ENCODE data around the gene RABEP1. TPM values are rescaled to one million over a fixed set of nuclear protein-coding genes. Genes with fewer than 3 reads are reported as not detected.

The RABEP1 gene
- polyA plus RNA-seq, 4 donors = 14.5 to 37.1 (median 16.0) TPM

GRCh38 chr17:5286846-5287245 is 4.8 kb downstream of the RABEP1 start:
- Histone ChIP-seq H3K36me3 (ENCODE audit: control insufficient read depth in 3 of 3, insufficient read depth in 2 of 3, low read depth in 1 of 3, low read length in 3 of 3) (peaks cover 0 to 11% (median 4%) of the 10 kb centered on the region in 3 donors), H3K4me3 (ENCODE audit: low read depth in 1 of 3, low read length in 3 of 3) (no peak overlapping the region), H3K27me3 (ENCODE audit: control insufficient read depth in 3 of 3, insufficient read depth in 3 of 3, low read length in 3 of 3) (no peaks in the 10 kb centered on the region), H3K9me3 (ENCODE audit: control insufficient read depth in 2 of 2, insufficient read depth in 1 of 2, low read depth in 1 of 2, low read length in 1 of 2) (peaks cover 0 to 3% of the 10 kb centered on the region in 2 donors), H3K27ac (ENCODE audit: low read depth in 1 of 3, low read length in 2 of 3) (no peak overlapping the region), H3K4me1 (ENCODE audit: control insufficient read depth in 3 of 3, insufficient read depth in 2 of 3, low read depth in 1 of 3, low read length in 2 of 3) (peaks cover 0 to 9% (median 2%) of the 10 kb centered on the region in 3 donors)
- WGBS, 3 donors = 95 to 100% (median 98%) methylated on average over 3 of the region's 3 CpGs
- DNase-seq (peak in 1 of 2 donors; percentile 35), FAIRE-seq (no peak)

DNA sequence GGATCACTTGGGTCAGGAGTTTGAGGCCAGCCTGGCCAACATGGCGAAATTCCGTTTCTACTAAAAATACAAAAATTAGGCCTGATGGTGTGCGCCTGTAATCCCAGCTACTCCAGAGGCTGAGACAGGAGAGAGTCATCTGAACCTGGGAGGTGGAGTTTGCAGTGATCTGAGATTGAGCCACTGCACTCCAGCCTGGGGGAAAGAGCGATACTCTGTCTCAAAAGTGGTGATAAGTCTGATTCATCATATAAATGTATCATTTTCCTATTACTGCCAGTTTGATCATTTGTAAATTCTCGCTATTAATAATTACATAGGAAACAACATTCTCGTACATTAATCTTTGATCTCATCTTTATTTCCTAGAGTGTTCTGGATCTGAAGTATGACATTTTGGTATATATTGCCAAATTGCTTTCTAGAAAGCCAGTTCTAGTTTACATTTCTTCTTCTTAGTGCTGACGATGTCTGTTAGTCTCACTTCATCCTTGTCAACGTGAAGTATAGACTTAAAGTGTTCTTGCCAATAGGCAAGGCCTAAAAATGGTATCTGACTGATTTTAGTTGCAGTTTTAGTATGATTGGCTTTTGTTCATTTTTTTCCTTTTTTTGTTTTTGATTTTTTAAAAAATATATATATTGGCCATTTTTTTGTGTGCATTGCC is 9.7 kb downstream of the RABEP1 start:
- H3K9me3 ChIP-seq (ENCODE audit: control insufficient read depth in 2 of 2, insufficient read depth in 1 of 2, low read depth in 1 of 2, low read length in 1 of 2) = peaks cover 0 to 3% of the 10 kb centered on the region in 2 donors
- WGBS, 3 donors = 80 to 89% (median 87%) methylated on average over 8 of the region's 8 CpGs
- H3K27ac ChIP-seq (ENCODE audit: low read depth in 1 of 3, low read length in 2 of 3) = no peak overlapping the region
- FAIRE-seq = no peak
- peaks cover 0 to 6% (median 0%) of the 10 kb centered on the region in 3 donors for H3K4me1 ChIP-seq (ENCODE audit: control insufficient read depth in 3 of 3, insufficient read depth in 2 of 3, low read depth in 1 of 3, low read length in 2 of 3)
- peaks cover 0 to 19% (median 4%) of the 10 kb centered on the region in 3 donors for H3K36me3 ChIP-seq (ENCODE audit: control insufficient read depth in 3 of 3, insufficient read depth in 2 of 3, low read depth in 1 of 3, low read length in 3 of 3)
- H3K27me3 ChIP-seq (ENCODE audit: control insufficient read depth in 3 of 3, insufficient read depth in 3 of 3, low read length in 3 of 3) = no peaks in the 10 kb centered on the region
- DNase-seq = no peak
- H3K4me3 ChIP-seq (ENCODE audit: low read depth in 1 of 3, low read length in 3 of 3) = no peak overlapping the region

DNA sequence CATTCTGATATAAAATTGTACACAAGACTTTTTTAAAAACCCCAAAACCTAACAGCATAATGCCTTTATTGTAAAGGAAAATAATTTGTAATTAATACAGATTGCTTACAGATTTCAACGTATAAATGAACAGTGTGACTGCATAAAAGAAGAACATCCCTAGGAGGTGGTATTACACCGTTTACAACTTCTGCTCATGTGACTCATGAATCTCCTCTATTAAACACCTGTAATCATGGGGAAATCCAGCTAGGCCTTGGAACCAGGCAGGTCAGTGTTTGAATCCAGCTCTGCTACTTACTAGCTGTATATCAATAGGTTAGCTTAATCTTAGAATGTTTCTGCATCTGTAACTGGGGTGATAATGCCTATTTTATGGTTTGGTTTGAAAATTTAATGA is 15.2 kb downstream of the RABEP1 start:
- no peaks in the 10 kb centered on the region for H3K4me1 ChIP-seq (ENCODE audit: control insufficient read depth in 3 of 3, insufficient read depth in 2 of 3, low read depth in 1 of 3, low read length in 2 of 3)
- H3K9me3 ChIP-seq (ENCODE audit: control insufficient read depth in 2 of 2, insufficient read depth in 1 of 2, low read depth in 1 of 2, low read length in 1 of 2) = no peaks in the 10 kb centered on the region
- FAIRE-seq (no peak), DNase-seq (peak in 1 of 2 donors; percentile 17)
- H3K4me3 ChIP-seq (ENCODE audit: low read depth in 1 of 3, low read length in 3 of 3) = no peak overlapping the region
- H3K27ac ChIP-seq (ENCODE audit: low read depth in 1 of 3, low read length in 2 of 3) = no peak overlapping the region
- H3K36me3 ChIP-seq (ENCODE audit: control insufficient read depth in 3 of 3, insufficient read depth in 2 of 3, low read depth in 1 of 3, low read length in 3 of 3) = peaks cover 0 to 10% (median 0%) of the 10 kb centered on the region in 3 donors
- no peaks in the 10 kb centered on the region for H3K27me3 ChIP-seq (ENCODE audit: control insufficient read depth in 3 of 3, insufficient read depth in 3 of 3, low read length in 3 of 3)
- whole genome bisulfite sequencing, 3 donors = 40 to 59% (median 40%) methylated on average over 2 of the region's 2 CpGs

- no peaks in the 10 kb centered on the region for H3K27me3 ChIP-seq (ENCODE audit: control insufficient read depth in 3 of 3, insufficient read depth in 3 of 3, low read length in 3 of 3)
- peaks cover 0 to 11% (median 0%) of the 10 kb centered on the region in 3 donors for H3K36me3 ChIP-seq (ENCODE audit: control insufficient read depth in 3 of 3, insufficient read depth in 2 of 3, low read depth in 1 of 3, low read length in 3 of 3)
- no peak overlapping the region for H3K27ac ChIP-seq (ENCODE audit: low read depth in 1 of 3, low read length in 2 of 3)
- no peaks in the 10 kb centered on the region for H3K9me3 ChIP-seq (ENCODE audit: control insufficient read depth in 2 of 2, insufficient read depth in 1 of 2, low read depth in 1 of 2, low read length in 1 of 2)
- H3K4me3 ChIP-seq (ENCODE audit: low read depth in 1 of 3, low read length in 3 of 3) = no peak overlapping the region
- DNase-seq (no peak), FAIRE-seq (no peak)
- 80 to 89% (median 85%) methylated on average over 4 of the region's 4 CpGs for WGBS, 3 donors
- no peaks in the 10 kb centered on the region for H3K4me1 ChIP-seq (ENCODE audit: control insufficient read depth in 3 of 3, insufficient read depth in 2 of 3, low read depth in 1 of 3, low read length in 2 of 3)
Observed at GRCh38 chr17:5299383-5299782, 17.3 kb downstream of the RABEP1 start.

DNA sequence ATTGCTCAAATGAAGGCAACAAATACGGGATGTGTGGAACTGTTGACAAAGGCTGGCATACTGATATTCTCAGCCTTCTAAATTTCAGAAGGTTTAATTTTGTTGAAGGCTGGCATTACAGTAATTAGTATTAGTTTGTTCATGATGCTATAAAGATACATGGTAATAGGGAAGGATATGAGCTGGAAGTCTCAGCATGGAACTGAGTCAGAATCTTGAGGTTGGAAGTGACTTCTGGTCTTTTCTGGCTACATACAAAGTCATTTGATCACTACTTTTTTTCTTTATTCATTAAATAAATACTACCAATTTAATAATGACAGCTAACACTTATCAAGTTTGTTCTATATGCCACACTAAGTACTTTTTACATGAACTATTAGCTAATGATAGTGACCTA is 22.6 kb downstream of the RABEP1 start:
- WGBS, 3 donors = 94 to 100% (median 98%) methylated on average over 1 of the region's 1 CpG
- Histone ChIP-seq H3K27ac (ENCODE audit: low read depth in 1 of 3, low read length in 2 of 3) (no peak overlapping the region), H3K27me3 (ENCODE audit: control insufficient read depth in 3 of 3, insufficient read depth in 3 of 3, low read length in 3 of 3) (no peaks in the 10 kb centered on the region), H3K9me3 (ENCODE audit: control insufficient read depth in 2 of 2, insufficient read depth in 1 of 2, low read depth in 1 of 2, low read length in 1 of 2) (no peaks in the 10 kb centered on the region), H3K4me3 (ENCODE audit: low read depth in 1 of 3, low read length in 3 of 3) (no peak overlapping the region), H3K36me3 (ENCODE audit: control insufficient read depth in 3 of 3, insufficient read depth in 2 of 3, low read depth in 1 of 3, low read length in 3 of 3) (peaks cover 0 to 5% (median under 1%) of the 10 kb centered on the region in 3 donors), H3K4me1 (ENCODE audit: control insufficient read depth in 3 of 3, insufficient read depth in 2 of 3, low read depth in 1 of 3, low read length in 2 of 3) (no peaks in the 10 kb centered on the region)
- DNase-seq (no peak), FAIRE-seq (no peak)

GRCh38 chr17:5309851-5310250 is 27.8 kb downstream of the RABEP1 start:
- Histone ChIP-seq H3K27ac (ENCODE audit: low read depth in 1 of 3, low read length in 2 of 3) (no peak overlapping the region), H3K27me3 (ENCODE audit: control insufficient read depth in 3 of 3, insufficient read depth in 3 of 3, low read length in 3 of 3) (no peaks in the 10 kb centered on the region), H3K4me3 (ENCODE audit: low read depth in 1 of 3, low read length in 3 of 3) (no peak overlapping the region), H3K9me3 (ENCODE audit: control insufficient read depth in 2 of 2, insufficient read depth in 1 of 2, low read depth in 1 of 2, low read length in 1 of 2) (no peaks in the 10 kb centered on the region), H3K36me3 (ENCODE audit: control insufficient read depth in 3 of 3, insufficient read depth in 2 of 3, low read depth in 1 of 3, low read length in 3 of 3) (peaks cover 2 to 19% (median 3%) of the 10 kb centered on the region in 3 donors), H3K4me1 (ENCODE audit: control insufficient read depth in 3 of 3, insufficient read depth in 2 of 3, low read depth in 1 of 3, low read length in 2 of 3) (no peaks in the 10 kb centered on the region)
- DNase-seq (no peak), FAIRE-seq (peak; percentile 10)

DNA sequence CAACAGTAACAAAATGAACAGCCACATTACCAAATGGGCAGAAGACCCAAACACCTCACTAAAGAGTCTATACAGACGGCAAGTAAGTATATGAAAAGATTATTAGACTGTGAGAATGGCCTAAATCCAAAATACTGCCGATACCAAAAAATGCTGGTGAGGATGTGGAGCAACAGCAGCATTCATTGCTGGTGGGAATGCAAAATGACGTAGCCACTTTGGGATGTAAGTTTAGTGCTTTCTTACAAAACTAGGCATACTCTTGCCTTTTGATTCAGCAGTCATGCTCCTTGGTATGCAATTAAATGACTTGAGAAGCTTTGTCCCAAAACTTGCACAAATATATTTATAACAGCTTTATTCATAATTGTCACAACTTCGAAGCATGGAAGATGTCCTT is 43.8 kb downstream of the RABEP1 start:
- Histone ChIP-seq H3K4me3 (ENCODE audit: low read depth in 1 of 3, low read length in 3 of 3) (no peak overlapping the region), H3K27me3 (ENCODE audit: control insufficient read depth in 3 of 3, insufficient read depth in 3 of 3, low read length in 3 of 3) (no peaks in the 10 kb centered on the region), H3K4me1 (ENCODE audit: control insufficient read depth in 3 of 3, insufficient read depth in 2 of 3, low read depth in 1 of 3, low read length in 2 of 3) (no peaks in the 10 kb centered on the region), H3K27ac (ENCODE audit: low read depth in 1 of 3, low read length in 2 of 3) (no peak overlapping the region), H3K9me3 (ENCODE audit: control insufficient read depth in 2 of 2, insufficient read depth in 1 of 2, low read depth in 1 of 2, low read length in 1 of 2) (peaks cover 0 to 18% of the 10 kb centered on the region in 2 donors), H3K36me3 (ENCODE audit: control insufficient read depth in 3 of 3, insufficient read depth in 2 of 3, low read depth in 1 of 3, low read length in 3 of 3) (peaks cover 0 to 6% (median 0%) of the 10 kb centered on the region in 3 donors)
- WGBS, 3 donors = 93 to 96% (median 95%) methylated on average over 4 of the region's 4 CpGs
- FAIRE-seq = no peak
- no peak for DNase-seq

DNA sequence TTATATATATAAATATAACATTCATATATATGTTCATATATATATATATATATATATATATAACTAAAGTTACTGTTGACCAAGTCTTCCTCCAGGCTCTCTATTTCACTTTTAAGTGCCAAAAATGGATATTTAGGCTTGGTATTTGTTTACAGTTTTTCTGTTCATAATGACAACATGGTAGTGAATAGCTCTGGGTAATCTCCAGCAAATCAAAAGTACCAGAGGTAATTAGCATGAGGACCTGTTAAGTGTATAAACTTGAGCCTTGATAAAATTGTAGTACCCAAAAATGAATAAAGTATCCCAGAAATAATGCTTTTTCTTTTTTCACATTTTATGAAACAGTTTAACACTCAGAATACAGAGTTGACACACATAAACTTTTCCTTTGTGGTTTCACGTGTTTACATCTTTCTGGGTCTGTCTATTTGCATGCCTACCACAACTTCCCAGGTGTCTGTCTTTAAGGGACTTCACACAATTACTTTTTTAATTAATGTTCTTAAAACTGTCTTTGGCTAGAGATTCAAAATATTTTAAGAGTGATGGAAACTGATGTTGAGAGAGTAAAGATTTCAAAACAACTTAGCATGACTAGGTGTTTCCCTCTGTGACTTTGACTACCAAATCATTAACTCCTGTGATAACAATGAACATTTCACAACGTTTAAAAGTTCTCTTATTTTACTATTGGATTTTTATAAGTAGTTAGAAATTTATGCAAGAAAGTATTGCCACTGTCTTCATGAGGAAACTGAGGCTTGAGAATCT is 47.9 kb downstream of the RABEP1 start:
- no peak overlapping the region for H3K4me3 ChIP-seq (ENCODE audit: low read depth in 1 of 3, low read length in 3 of 3)
- no peaks in the 10 kb centered on the region for H3K27me3 ChIP-seq (ENCODE audit: control insufficient read depth in 3 of 3, insufficient read depth in 3 of 3, low read length in 3 of 3)
- DNase-seq = no peak
- WGBS, 3 donors = 47 to 54% (median 50%) methylated on average over 2 of the region's 2 CpGs
- H3K27ac ChIP-seq (ENCODE audit: low read depth in 1 of 3, low read length in 2 of 3) = no peak overlapping the region
- no peaks in the 10 kb centered on the region for H3K4me1 ChIP-seq (ENCODE audit: control insufficient read depth in 3 of 3, insufficient read depth in 2 of 3, low read depth in 1 of 3, low read length in 2 of 3)
- peaks cover 0 to 11% (median 2%) of the 10 kb centered on the region in 3 donors for H3K36me3 ChIP-seq (ENCODE audit: control insufficient read depth in 3 of 3, insufficient read depth in 2 of 3, low read depth in 1 of 3, low read length in 3 of 3)
- no peaks in the 10 kb centered on the region for H3K9me3 ChIP-seq (ENCODE audit: control insufficient read depth in 2 of 2, insufficient read depth in 1 of 2, low read depth in 1 of 2, low read length in 1 of 2)
- FAIRE-seq = no peak

Measured in small intestine (tissue), 7 donors.